ENCODE data around the gene LRRC27. TPM values are rescaled to one million over a fixed set of nuclear protein-coding genes. Genes with fewer than 3 reads are reported as not detected.
A peak's percentile ranks its signal among the peaks of the same experiment; 100 is the strongest.

The LRRC27 gene
- total and polyA plus RNA-seq, 7 donors: 1.4 to 15.5 (median 6.2) TPM

DNA sequence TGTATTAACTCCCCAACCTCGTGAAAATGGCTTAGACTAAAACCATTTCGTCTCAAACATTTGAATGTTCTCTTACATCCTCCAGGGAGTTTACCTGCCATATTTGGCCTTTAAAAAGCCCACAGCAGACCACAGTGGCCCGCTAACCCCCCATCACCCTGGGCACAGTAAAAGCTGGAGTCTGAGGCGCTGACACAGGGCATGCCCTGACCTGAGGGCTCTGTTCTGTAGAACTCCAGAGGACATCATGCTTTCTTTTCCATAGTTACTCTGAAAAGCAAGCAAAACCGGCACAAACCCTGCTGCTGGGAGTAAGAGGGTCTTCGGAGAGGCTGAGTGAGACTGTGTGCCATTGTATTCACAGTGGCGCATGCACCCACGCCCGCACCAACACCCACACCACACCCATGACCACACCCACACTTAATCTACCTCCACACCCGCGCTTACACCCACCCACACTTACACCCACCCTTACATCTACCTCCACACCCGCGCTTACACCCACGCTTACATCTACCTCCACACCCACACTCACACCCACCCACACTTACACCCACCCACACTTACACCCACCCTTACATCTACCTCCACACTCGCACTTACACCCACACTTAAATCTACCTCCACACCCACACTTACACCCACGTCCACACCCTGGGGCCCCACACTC lies 32.1 kb downstream of the LRRC27 start:
- DNase-seq: peak; percentile 64
- 60 to 65% methylated on average over 14 to 16 of the region's 16 CpGs for WGBS, 2 donors
- Histone ChIP-seq H3K27me3 (no peaks in the 10 kb centered on the region), H3K27ac (no peak overlapping the region), H3K36me3 (peaks cover 10 to 41% (median 14%) of the 10 kb centered on the region in 4 donors), H3K9me3 (no peaks in the 10 kb centered on the region), H3K4me3 (no peak overlapping the region), H3K4me1 (no peaks in the 10 kb centered on the region)
- TF ChIP-seq, protein P1, sequence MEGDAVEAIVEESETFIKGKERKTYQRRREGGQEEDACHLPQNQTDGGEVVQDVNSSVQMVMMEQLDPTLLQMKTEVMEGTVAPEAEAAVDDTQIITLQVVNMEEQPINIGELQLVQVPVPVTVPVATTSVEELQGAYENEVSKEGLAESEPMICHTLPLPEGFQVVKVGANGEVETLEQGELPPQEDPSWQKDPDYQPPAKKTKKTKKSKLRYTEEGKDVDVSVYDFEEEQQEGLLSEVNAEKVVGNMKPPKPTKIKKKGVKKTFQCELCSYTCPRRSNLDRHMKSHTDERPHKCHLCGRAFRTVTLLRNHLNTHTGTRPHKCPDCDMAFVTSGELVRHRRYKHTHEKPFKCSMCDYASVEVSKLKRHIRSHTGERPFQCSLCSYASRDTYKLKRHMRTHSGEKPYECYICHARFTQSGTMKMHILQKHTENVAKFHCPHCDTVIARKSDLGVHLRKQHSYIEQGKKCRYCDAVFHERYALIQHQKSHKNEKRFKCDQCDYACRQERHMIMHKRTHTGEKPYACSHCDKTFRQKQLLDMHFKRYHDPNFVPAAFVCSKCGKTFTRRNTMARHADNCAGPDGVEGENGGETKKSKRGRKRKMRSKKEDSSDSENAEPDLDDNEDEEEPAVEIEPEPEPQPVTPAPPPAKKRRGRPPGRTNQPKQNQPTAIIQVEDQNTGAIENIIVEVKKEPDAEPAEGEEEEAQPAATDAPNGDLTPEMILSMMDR (IDR thresholded peaks at IDR 0.05): no peak
- TF ChIP-seq POLR2AphosphoS5 (IDR thresholded peaks at IDR 0.05) (no peak), EP300 (IDR thresholded peaks at IDR 0.05) (no peak), POLR2A (IDR thresholded peaks at IDR 0.05) (no peak)
- intact Hi-C loops (cut with DNase I): no loop called here

DNA sequence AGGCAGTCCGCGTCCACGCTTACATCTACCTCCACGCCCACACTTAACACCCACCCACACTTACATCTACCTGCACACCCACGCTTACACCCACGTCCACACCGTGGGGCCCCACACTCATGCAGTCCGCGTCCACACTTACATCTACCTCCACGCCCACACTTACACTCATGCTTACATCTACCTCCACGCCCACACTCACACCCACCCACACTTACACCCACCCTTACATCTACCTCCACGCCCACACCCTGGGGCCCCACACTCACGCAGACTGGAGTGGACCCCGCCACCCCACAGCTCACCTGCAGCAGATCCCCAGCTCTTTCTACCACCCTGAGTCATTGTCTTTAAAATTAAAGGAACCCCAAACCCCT lies 32.6 kb downstream of the LRRC27 start:
- WGBS, 2 donors: 52 to 88% methylated on average over 5 to 14 of the region's 14 CpGs
- intact Hi-C loops (cut with DNase I): no loop called here

DNA sequence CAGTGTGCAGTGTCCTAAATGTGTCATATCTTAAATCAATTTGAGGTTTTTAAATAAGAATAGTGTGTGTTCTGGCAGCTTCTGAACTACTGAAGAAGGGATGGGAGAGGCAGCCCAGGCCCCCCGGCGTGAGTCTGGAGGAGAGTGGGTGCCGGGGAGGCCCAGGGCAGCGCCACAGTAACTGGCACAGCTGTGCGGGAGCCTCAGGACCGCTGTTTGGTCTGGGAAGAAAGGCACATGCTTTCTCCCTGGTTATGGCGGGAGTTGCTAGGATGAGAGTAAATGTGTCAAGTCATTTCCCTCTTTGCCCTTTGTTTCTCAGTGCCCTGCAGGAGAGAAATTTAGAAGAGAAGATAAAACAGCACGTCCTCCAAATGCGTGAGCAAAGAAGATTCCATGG lies 33.1 kb downstream of the LRRC27 start:
- peak; percentile 47 for DNase-seq
- H3K4me1 ChIP-seq: no peaks in the 10 kb centered on the region
- H3K27me3 ChIP-seq: no peaks in the 10 kb centered on the region
- no peak overlapping the region for H3K27ac ChIP-seq
- no peaks in the 10 kb centered on the region for H3K9me3 ChIP-seq
- TF ChIP-seq POLR2AphosphoS5 (IDR thresholded peaks at IDR 0.05) (no peak), POLR2A (IDR thresholded peaks at IDR 0.05) (no peak), EP300 (IDR thresholded peaks at IDR 0.05) (no peak)
- TF ChIP-seq, protein P1 (IDR thresholded peaks at IDR 0.05): no peak
- peaks cover 10 to 41% (median 14%) of the 10 kb centered on the region in 4 donors for H3K36me3 ChIP-seq
- intact Hi-C loops (cut with DNase I): no loop called here
- WGBS, 2 donors: 85 to 95% methylated on average over 9 of the region's 9 CpGs
- H3K4me3 ChIP-seq: no peak overlapping the region

More for the DNA sequence above, 32.6 kb downstream of the LRRC27 start:
- Histone ChIP-seq H3K27ac (no peak overlapping the region), H3K27me3 (no peaks in the 10 kb centered on the region), H3K4me3 (no peak overlapping the region), H3K4me1 (no peaks in the 10 kb centered on the region), H3K9me3 (no peaks in the 10 kb centered on the region), H3K36me3 (peaks cover 10 to 41% (median 14%) of the 10 kb centered on the region in 4 donors)
- DNase-seq: peak; percentile 77
- TF ChIP-seq POLR2A (IDR thresholded peaks at IDR 0.05) (no peak), POLR2AphosphoS5 (IDR thresholded peaks at IDR 0.05) (no peak), EP300 (IDR thresholded peaks at IDR 0.05) (no peak)
- TF ChIP-seq, protein P1 (IDR thresholded peaks at IDR 0.05): no peak

DNA sequence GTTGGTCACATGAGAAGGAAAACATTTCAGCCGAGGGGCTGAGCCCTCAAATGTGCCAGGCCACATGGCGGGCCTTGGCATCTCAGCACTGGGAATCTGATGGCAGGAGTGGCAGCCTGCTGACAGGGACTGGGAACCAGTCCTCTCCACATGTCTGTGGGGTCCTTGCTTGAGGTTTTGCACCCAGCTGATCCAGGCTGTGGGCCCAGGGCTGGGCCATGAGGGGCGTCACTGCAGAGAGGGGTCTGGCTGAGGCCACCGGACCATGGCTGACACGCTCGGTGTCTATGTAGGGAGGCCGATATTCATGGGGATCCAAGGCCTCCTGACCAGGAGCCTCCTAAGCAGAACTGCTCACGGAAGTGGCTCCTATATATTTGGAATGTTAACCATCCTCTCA lies 34.0 kb downstream of the LRRC27 start:
- Histone ChIP-seq H3K27ac (no peak overlapping the region), H3K9me3 (no peaks in the 10 kb centered on the region), H3K36me3 (peaks cover 10 to 41% (median 14%) of the 10 kb centered on the region in 4 donors), H3K4me3 (no peak overlapping the region), H3K4me1 (no peaks in the 10 kb centered on the region), H3K27me3 (no peaks in the 10 kb centered on the region)
- intact Hi-C loops (cut with DNase I): no loop called here
- WGBS, 2 donors: 95 to 96% methylated on average over 8 of the region's 8 CpGs
- DNase-seq: peak; percentile 36
- TF ChIP-seq, protein P1 (IDR thresholded peaks at IDR 0.05): no peak
- no peak for TF ChIP-seq POLR2A (IDR thresholded peaks at IDR 0.05)
- TF ChIP-seq POLR2AphosphoS5 (IDR thresholded peaks at IDR 0.05): no peak
- TF ChIP-seq EP300 (IDR thresholded peaks at IDR 0.05): no peak
